Stomach (tissue), 4 donors: ENCODE results near the gene NCAPH2.

Experiments used
- EP300 ChIP-seq: sonication (generic); formaldehyde crosslinking; IDR thresholded peaks from one replicate; pipeline ENCODE4 v1.6.1; 2017; ENCODE audit warnings: antibody characterized with exemption
- POLR2A ChIP-seq, 4 donors: fragments of 450-650 bp; IDR thresholded peaks; one replicate each; pipeline ENCODE4 v1.6.1; 2016; ENCODE audit warnings: antibody characterized with exemption in 4 of 4, control low read depth in 2 of 4, mild to moderate bottlenecking in 1 of 4, moderate library complexity in 1 of 4
- POLR2AphosphoS5 ChIP-seq, 3 donors: sonication (generic); formaldehyde crosslinking; IDR thresholded peaks; one replicate each; pipeline ENCODE4 v1.6.1; 2016; ENCODE audit warnings: antibody characterized with exemption in 3 of 3
- TF ChIP-seq, protein P1 (sequence below), 7 experiments: fragments of 450-650 bp in 4 of 7; fragments of 200-600 bp in 3 of 7; sonication (generic) in 3 of 7; IDR thresholded peaks; one replicate each; pipeline ENCODE4 v1.5.1; 2016 to 2019; ENCODE audit warnings: antibody characterized with exemption in 7 of 7, control low read depth in 2 of 7, mild to moderate bottlenecking in 1 of 7

DNA sequence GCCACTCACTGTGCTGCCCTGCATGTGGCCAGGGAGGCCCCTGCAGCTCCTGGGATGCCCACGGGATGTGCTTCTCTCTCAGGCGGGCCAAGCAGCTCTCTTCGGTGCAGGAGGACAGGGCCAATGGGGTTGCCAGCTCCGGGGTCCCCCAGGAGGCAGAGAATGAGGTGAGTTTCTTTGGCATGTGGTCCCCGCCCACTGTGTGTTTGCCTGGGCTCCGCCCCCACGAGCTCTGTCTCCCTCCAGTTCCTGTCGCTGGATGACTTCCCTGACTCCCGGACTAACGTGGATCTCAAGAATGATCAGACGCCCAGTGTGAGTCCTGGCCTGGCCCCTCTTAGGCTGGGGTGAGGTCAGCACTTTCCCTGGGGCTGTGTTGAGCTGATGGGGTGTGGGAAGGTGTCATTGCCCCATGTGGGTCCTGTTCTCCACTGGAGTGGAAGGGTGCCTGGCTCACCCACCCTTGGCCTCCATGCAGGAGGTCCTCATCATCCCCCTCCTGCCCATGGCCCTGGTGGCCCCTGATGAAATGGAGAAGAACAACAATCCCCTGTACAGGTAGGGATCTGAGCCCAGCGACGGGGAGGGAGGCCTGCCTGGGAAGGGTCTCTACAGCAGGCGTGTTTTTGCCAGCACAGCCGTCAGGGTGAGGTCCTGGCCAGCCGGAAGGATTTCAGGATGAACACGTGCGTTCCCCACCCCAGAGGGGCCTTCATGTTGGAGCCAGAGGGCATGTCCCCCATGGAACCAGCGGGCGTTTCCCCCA, 9.7 kb downstream of the NCAPH2 start:
- TF ChIP-seq, protein P1, sequence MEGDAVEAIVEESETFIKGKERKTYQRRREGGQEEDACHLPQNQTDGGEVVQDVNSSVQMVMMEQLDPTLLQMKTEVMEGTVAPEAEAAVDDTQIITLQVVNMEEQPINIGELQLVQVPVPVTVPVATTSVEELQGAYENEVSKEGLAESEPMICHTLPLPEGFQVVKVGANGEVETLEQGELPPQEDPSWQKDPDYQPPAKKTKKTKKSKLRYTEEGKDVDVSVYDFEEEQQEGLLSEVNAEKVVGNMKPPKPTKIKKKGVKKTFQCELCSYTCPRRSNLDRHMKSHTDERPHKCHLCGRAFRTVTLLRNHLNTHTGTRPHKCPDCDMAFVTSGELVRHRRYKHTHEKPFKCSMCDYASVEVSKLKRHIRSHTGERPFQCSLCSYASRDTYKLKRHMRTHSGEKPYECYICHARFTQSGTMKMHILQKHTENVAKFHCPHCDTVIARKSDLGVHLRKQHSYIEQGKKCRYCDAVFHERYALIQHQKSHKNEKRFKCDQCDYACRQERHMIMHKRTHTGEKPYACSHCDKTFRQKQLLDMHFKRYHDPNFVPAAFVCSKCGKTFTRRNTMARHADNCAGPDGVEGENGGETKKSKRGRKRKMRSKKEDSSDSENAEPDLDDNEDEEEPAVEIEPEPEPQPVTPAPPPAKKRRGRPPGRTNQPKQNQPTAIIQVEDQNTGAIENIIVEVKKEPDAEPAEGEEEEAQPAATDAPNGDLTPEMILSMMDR (IDR thresholded peaks at IDR 0.05): no peak
- TF ChIP-seq POLR2A (IDR thresholded peaks at IDR 0.05) (no peak), EP300 (no peak), POLR2AphosphoS5 (IDR thresholded peaks at IDR 0.05) (no peak)
